Measurements from ENCODE around the gene SCNM1.

DNA sequence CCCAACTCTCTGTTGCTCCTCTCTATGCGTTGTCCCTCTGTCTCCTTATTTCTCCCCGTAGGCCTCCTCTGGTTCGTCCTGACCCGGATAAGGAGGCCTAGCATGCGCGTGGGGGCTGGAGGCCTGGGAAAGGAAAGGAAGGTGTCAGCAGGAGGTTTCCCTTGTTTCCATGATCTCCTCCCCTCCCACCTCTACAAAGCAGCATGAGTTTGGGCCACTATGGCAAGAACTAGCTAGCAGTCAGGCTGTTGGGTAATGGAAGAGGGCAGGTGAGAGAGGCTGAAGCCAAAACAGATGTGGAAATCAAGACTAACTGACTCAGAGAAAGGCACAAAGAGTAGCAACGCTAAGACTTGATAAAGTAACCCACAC, 18.8 kb upstream of the SCNM1 start:
- TF ChIP-seq, protein P1, sequence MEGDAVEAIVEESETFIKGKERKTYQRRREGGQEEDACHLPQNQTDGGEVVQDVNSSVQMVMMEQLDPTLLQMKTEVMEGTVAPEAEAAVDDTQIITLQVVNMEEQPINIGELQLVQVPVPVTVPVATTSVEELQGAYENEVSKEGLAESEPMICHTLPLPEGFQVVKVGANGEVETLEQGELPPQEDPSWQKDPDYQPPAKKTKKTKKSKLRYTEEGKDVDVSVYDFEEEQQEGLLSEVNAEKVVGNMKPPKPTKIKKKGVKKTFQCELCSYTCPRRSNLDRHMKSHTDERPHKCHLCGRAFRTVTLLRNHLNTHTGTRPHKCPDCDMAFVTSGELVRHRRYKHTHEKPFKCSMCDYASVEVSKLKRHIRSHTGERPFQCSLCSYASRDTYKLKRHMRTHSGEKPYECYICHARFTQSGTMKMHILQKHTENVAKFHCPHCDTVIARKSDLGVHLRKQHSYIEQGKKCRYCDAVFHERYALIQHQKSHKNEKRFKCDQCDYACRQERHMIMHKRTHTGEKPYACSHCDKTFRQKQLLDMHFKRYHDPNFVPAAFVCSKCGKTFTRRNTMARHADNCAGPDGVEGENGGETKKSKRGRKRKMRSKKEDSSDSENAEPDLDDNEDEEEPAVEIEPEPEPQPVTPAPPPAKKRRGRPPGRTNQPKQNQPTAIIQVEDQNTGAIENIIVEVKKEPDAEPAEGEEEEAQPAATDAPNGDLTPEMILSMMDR (IDR thresholded peaks at IDR 0.05), result no peak
- TF ChIP-seq POLR2A (IDR thresholded peaks at IDR 0.05), result no peak
